22Rv1 (cell line): ENCODE results near the gene PRDM16.

ENCODE experiments used
- CTCF ChIP-seq: fragments of 450-650 bp; IDR thresholded peaks from 2 replicates; pipeline ENCODE4 v1.5.1; 2017; ENCODE audit warnings: mild to moderate bottlenecking
- ZFX ChIP-seq: fragments of 450-650 bp; IDR thresholded peaks from 2 replicates; pipeline ENCODE4 v1.6.1; 2017; ENCODE audit warnings: antibody characterized with exemption, borderline replicate concordance

DNA sequence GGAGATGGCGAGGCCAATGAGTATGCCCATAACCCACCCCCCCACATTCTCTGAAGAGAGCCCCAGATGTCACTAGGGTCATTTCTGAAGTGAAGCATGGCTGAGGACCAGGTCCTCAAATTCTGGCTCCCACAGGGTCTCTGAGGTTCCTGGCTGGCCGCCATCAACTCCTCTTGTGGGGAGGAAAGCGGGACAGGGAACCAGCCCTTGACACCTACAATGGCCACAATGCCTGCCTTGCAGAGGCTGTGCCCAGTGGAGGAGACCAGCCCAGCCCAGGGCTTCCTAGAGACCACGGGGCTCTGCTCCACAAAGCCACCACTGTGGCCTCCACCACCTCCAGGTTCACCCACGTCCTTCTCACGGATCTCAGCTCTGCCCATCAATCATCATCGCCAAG is 265.4 kb downstream of the PRDM16 start:
- TF ChIP-seq CTCF = no peak
- TF ChIP-seq ZFX = no peak
